ENCODE measurements around the gene IRF2BP2.
A peak's percentile ranks its signal among the peaks of the same experiment; 100 is the strongest.

The IRF2BP2 gene

DNA sequence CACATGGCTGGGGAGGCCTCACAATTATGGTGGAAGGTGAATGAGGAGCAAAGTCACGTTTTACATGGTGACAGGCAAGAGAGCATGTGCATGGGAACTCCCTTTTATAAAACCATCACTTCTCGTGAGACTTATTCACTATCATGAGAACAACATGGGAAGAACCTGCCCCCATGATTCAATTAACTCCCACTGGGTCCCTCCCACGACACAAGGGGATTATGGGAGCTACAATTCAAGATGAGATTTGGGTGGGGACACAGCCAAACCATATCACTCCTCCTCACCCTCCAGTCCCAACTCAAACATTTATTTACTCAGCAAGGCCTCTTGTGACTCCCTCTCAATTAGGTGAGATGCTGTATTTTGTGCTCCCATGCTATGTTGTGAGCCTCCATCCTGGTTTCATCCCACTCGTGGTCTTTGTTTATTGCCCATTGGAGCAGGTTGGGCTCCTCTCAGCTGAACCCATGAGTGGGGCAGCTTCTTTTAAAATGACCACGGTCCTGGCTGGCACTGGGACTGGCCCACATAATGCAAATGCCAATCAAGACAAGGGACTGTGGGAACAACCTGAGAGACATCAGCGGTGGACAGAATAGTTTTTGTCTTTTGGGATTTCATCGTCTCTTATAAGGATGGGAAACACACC lies 28.8 kb downstream of the IRF2BP2 start:
- no peaks in the 10 kb centered on the region for H3K36me3 ChIP-seq (replicated peaks in 1 of 2; ENCODE audit: control insufficient read depth in 2 of 2, insufficient read depth in 2 of 2, low read length in 2 of 2)
- H3K9me3 ChIP-seq (replicated peaks in 1 of 2; ENCODE audit: control insufficient read depth in 2 of 2, insufficient read depth in 1 of 2, low read depth in 1 of 2, low read length in 2 of 2): peaks cover 0 to 2% of the 10 kb centered on the region in 2 donors
- DNase-seq (ENCODE audit: low spot score): no peak
- no peak overlapping the region for H2BK120ac ChIP-seq (ENCODE audit: low read depth, low read length)
- H3K79me1 ChIP-seq (ENCODE audit: low read depth, low read length): no peaks in the 10 kb centered on the region
- H2BK15ac ChIP-seq (ENCODE audit: low read length): no peak overlapping the region
- H3K27ac ChIP-seq (replicated peaks; ENCODE audit: low read length): no peak overlapping the region
- no CpG with 5 or more reads among the region's 7 CpGs for WGBS, 2 donors (ENCODE audit: extremely low coverage in 2 of 2, insufficient read length in 2 of 2, insufficient replicate concordance in 1 of 2)
- no peak overlapping the region for H3K14ac ChIP-seq (ENCODE audit: low read length)
- no peak overlapping the region for H3K9ac ChIP-seq (ENCODE audit: low read depth, low read length, poor library complexity)
- no peak overlapping the region for H3K4me2 ChIP-seq (ENCODE audit: insufficient read depth, low read length, poor library complexity, severe bottlenecking)
- peaks cover 1 to 8% of the 10 kb centered on the region in 2 donors for H3K4me1 ChIP-seq (ENCODE audit: control insufficient read depth in 2 of 2, insufficient read depth in 1 of 2, low read depth in 1 of 2, low read length in 2 of 2)
- H2BK5ac ChIP-seq (ENCODE audit: low read length): no peak overlapping the region
- no peak overlapping the region for H2AK5ac ChIP-seq (ENCODE audit: low read depth, low read length)
- no peak overlapping the region for H2BK12ac ChIP-seq (ENCODE audit: low read length)
- no peak overlapping the region for H3K4ac ChIP-seq (ENCODE audit: low read length)
- no peak overlapping the region for H2AFZ ChIP-seq (ENCODE audit: low read length)
- H4K8ac ChIP-seq (ENCODE audit: low read depth, low read length): no peak overlapping the region
- no peak overlapping the region for H3K18ac ChIP-seq (ENCODE audit: low read length)
- no peak overlapping the region for H3K4me3 ChIP-seq (ENCODE audit: low read length in 2 of 2)
- H4K91ac ChIP-seq (ENCODE audit: low read depth, low read length, poor library complexity): no peak overlapping the region
- no peaks in the 10 kb centered on the region for H3K27me3 ChIP-seq (ENCODE audit: control insufficient read depth in 3 of 3, insufficient read depth in 3 of 3, low read depth in 1 of 3, low read length in 3 of 3)
- no peak overlapping the region for H3K23ac ChIP-seq (ENCODE audit: low read depth, low read length, poor library complexity)

GRCh38 chr1:234579967-234580366 lies 30.0 kb downstream of the IRF2BP2 start:
- H3K27ac ChIP-seq (replicated peaks; ENCODE audit: low read length): no peak overlapping the region
- no peak overlapping the region for H3K14ac ChIP-seq (ENCODE audit: low read length)
- H3K9me3 ChIP-seq (replicated peaks in 1 of 2; ENCODE audit: control insufficient read depth in 2 of 2, insufficient read depth in 1 of 2, low read depth in 1 of 2, low read length in 2 of 2): peaks cover 0 to 2% of the 10 kb centered on the region in 2 donors
- H3K23ac ChIP-seq (ENCODE audit: low read depth, low read length, poor library complexity): no peak overlapping the region
- no peaks in the 10 kb centered on the region for H3K79me1 ChIP-seq (ENCODE audit: low read depth, low read length)
- H2AK5ac ChIP-seq (ENCODE audit: low read depth, low read length): no peak overlapping the region
- no peak overlapping the region for H3K4me2 ChIP-seq (ENCODE audit: insufficient read depth, low read length, poor library complexity, severe bottlenecking)
- H3K36me3 ChIP-seq (replicated peaks in 1 of 2; ENCODE audit: control insufficient read depth in 2 of 2, insufficient read depth in 2 of 2, low read length in 2 of 2): no peaks in the 10 kb centered on the region
- peaks cover 1 to 8% of the 10 kb centered on the region in 2 donors for H3K4me1 ChIP-seq (ENCODE audit: control insufficient read depth in 2 of 2, insufficient read depth in 1 of 2, low read depth in 1 of 2, low read length in 2 of 2)
- no peak overlapping the region for H4K91ac ChIP-seq (ENCODE audit: low read depth, low read length, poor library complexity)
- no peak overlapping the region for H3K9ac ChIP-seq (ENCODE audit: low read depth, low read length, poor library complexity)
- H3K18ac ChIP-seq (ENCODE audit: low read length): no peak overlapping the region
- H2BK5ac ChIP-seq (ENCODE audit: low read length): no peak overlapping the region
- H3K27me3 ChIP-seq (ENCODE audit: control insufficient read depth in 3 of 3, insufficient read depth in 3 of 3, low read depth in 1 of 3, low read length in 3 of 3): no peaks in the 10 kb centered on the region
- H4K8ac ChIP-seq (ENCODE audit: low read depth, low read length): no peak overlapping the region
- H2BK12ac ChIP-seq (ENCODE audit: low read length): no peak overlapping the region
- no peak overlapping the region for H2BK120ac ChIP-seq (ENCODE audit: low read depth, low read length)
- no peak overlapping the region for H2AFZ ChIP-seq (ENCODE audit: low read length)
- DNase-seq (ENCODE audit: low spot score): no peak
- no peak overlapping the region for H2BK15ac ChIP-seq (ENCODE audit: low read length)
- no peak overlapping the region for H3K4me3 ChIP-seq (ENCODE audit: low read length in 2 of 2)
- H3K4ac ChIP-seq (ENCODE audit: low read length): no peak overlapping the region

GRCh38 chr1:234578735-234579134 lies 31.2 kb downstream of the IRF2BP2 start:
- H3K18ac ChIP-seq (ENCODE audit: low read length): no peak overlapping the region
- no peak for DNase-seq (ENCODE audit: low spot score)
- no peak overlapping the region for H3K4me2 ChIP-seq (ENCODE audit: insufficient read depth, low read length, poor library complexity, severe bottlenecking)
- no peak overlapping the region for H3K4me3 ChIP-seq (ENCODE audit: low read length in 2 of 2)
- no peak overlapping the region for H4K91ac ChIP-seq (ENCODE audit: low read depth, low read length, poor library complexity)
- H3K9me3 ChIP-seq (replicated peaks in 1 of 2; ENCODE audit: control insufficient read depth in 2 of 2, insufficient read depth in 1 of 2, low read depth in 1 of 2, low read length in 2 of 2): peaks cover 0 to 2% of the 10 kb centered on the region in 2 donors
- no peaks in the 10 kb centered on the region for H3K27me3 ChIP-seq (ENCODE audit: control insufficient read depth in 3 of 3, insufficient read depth in 3 of 3, low read depth in 1 of 3, low read length in 3 of 3)
- no peak overlapping the region for H4K8ac ChIP-seq (ENCODE audit: low read depth, low read length)
- H3K14ac ChIP-seq (ENCODE audit: low read length): no peak overlapping the region
- H3K23ac ChIP-seq (ENCODE audit: low read depth, low read length, poor library complexity): no peak overlapping the region
- WGBS, 2 donors (ENCODE audit: extremely low coverage in 2 of 2, insufficient read length in 2 of 2, insufficient replicate concordance in 1 of 2): no CpG with 5 or more reads among the region's 8 CpGs
- H2BK120ac ChIP-seq (ENCODE audit: low read depth, low read length): no peak overlapping the region
- peak overlapping the region; percentile 32 for H2AFZ ChIP-seq (ENCODE audit: low read length)
- no peaks in the 10 kb centered on the region for H3K36me3 ChIP-seq (replicated peaks in 1 of 2; ENCODE audit: control insufficient read depth in 2 of 2, insufficient read depth in 2 of 2, low read length in 2 of 2)
- no peak overlapping the region for H3K27ac ChIP-seq (replicated peaks; ENCODE audit: low read length)
- no peaks in the 10 kb centered on the region for H3K79me1 ChIP-seq (ENCODE audit: low read depth, low read length)
- H3K9ac ChIP-seq (ENCODE audit: low read depth, low read length, poor library complexity): no peak overlapping the region
- no peak overlapping the region for H2AK5ac ChIP-seq (ENCODE audit: low read depth, low read length)
- H2BK12ac ChIP-seq (ENCODE audit: low read length): no peak overlapping the region
- no peak overlapping the region for H3K4ac ChIP-seq (ENCODE audit: low read length)
- H2BK5ac ChIP-seq (ENCODE audit: low read length): no peak overlapping the region
- no peak overlapping the region for H2BK15ac ChIP-seq (ENCODE audit: low read length)
- H3K4me1 ChIP-seq (ENCODE audit: control insufficient read depth in 2 of 2, insufficient read depth in 1 of 2, low read depth in 1 of 2, low read length in 2 of 2): peaks cover under 1 to 1% of the 10 kb centered on the region in 2 donors

- Histone ChIP-seq H4K91ac (ENCODE audit: low read depth, low read length, poor library complexity) (no peak overlapping the region), H2BK5ac (ENCODE audit: low read length) (no peak overlapping the region), H2AFZ (ENCODE audit: low read length) (no peak overlapping the region), H3K36me3 (replicated peaks in 1 of 2; ENCODE audit: control insufficient read depth in 2 of 2, insufficient read depth in 2 of 2, low read length in 2 of 2) (no peaks in the 10 kb centered on the region), H3K14ac (ENCODE audit: low read length) (no peak overlapping the region), H3K27me3 (ENCODE audit: control insufficient read depth in 3 of 3, insufficient read depth in 3 of 3, low read depth in 1 of 3, low read length in 3 of 3) (no peaks in the 10 kb centered on the region), H3K4me1 (ENCODE audit: control insufficient read depth in 2 of 2, insufficient read depth in 1 of 2, low read depth in 1 of 2, low read length in 2 of 2) (peaks cover 0 to 1% of the 10 kb centered on the region in 2 donors), H3K79me1 (ENCODE audit: low read depth, low read length) (no peaks in the 10 kb centered on the region), H3K9me3 (replicated peaks in 1 of 2; ENCODE audit: control insufficient read depth in 2 of 2, insufficient read depth in 1 of 2, low read depth in 1 of 2, low read length in 2 of 2) (peaks cover 0 to 2% of the 10 kb centered on the region in 2 donors), H4K8ac (ENCODE audit: low read depth, low read length) (no peak overlapping the region), H3K4me3 (ENCODE audit: low read length in 2 of 2) (no peak overlapping the region), H2BK12ac (ENCODE audit: low read length) (no peak overlapping the region), H3K18ac (ENCODE audit: low read length) (no peak overlapping the region), H2AK5ac (ENCODE audit: low read depth, low read length) (no peak overlapping the region), H3K23ac (ENCODE audit: low read depth, low read length, poor library complexity) (no peak overlapping the region), H3K27ac (replicated peaks; ENCODE audit: low read length) (no peak overlapping the region), H2BK15ac (ENCODE audit: low read length) (no peak overlapping the region), H3K4ac (ENCODE audit: low read length) (no peak overlapping the region), H3K4me2 (ENCODE audit: insufficient read depth, low read length, poor library complexity, severe bottlenecking) (no peak overlapping the region), H3K9ac (ENCODE audit: low read depth, low read length, poor library complexity) (no peak overlapping the region), H2BK120ac (ENCODE audit: low read depth, low read length) (no peak overlapping the region)
- no CpG with 5 or more reads among the region's 2 CpGs for WGBS, 2 donors (ENCODE audit: extremely low coverage in 2 of 2, insufficient read length in 2 of 2, insufficient replicate concordance in 1 of 2)
- no peak for DNase-seq (ENCODE audit: low spot score)
Measured at GRCh38 chr1:234578087-234578486, 31.9 kb downstream of the IRF2BP2 start.

All from neuronal stem cell (in vitro differentiated cells).